Glutamatergic neuron (in vitro differentiated cells): Measurements from ENCODE around the gene MID1. TPM values are rescaled to one million over a fixed set of nuclear protein-coding genes. Genes with fewer than 3 reads are reported as not detected.

Experiments
- DNase-seq: peaks from one replicate; pipeline ENCODE4 v3.0.0; 2022
- H3K27ac Mint-ChIP-seq: one replicate; pipeline ENCODE4 v1.8.0; 2020; ENCODE audit warnings: mild to moderate bottlenecking, mixed read lengths, inconsistent platforms; ENCODE audit not compliant: unreplicated experiment
- H3K27me3 Mint-ChIP-seq: one replicate; pipeline ENCODE4 v1.8.0; 2020; ENCODE audit warnings: mild to moderate bottlenecking, moderate library complexity, mixed read lengths, inconsistent platforms; ENCODE audit not compliant: unreplicated experiment
- H3K36me3 Mint-ChIP-seq: one replicate; pipeline ENCODE4 v1.8.0; 2020; ENCODE audit warnings: mild to moderate bottlenecking, mixed read lengths, inconsistent platforms; ENCODE audit not compliant: unreplicated experiment
- H3K4me1 Mint-ChIP-seq: one replicate; pipeline ENCODE4 v1.8.0; 2020; ENCODE audit warnings: mild to moderate bottlenecking, low read depth, mixed read lengths, inconsistent platforms; ENCODE audit not compliant: unreplicated experiment
- H3K4me3 Mint-ChIP-seq: one replicate; pipeline ENCODE4 v1.8.0; 2020; ENCODE audit warnings: mild to moderate bottlenecking, mixed read lengths, inconsistent platforms; ENCODE audit not compliant: unreplicated experiment
- H3K9me3 Mint-ChIP-seq: one replicate; pipeline ENCODE4 v1.8.0; 2020; ENCODE audit warnings: mild to moderate bottlenecking, moderate library complexity, mixed read lengths, inconsistent platforms; ENCODE audit not compliant: unreplicated experiment
- total RNA-seq: library from RNA; stranded (reverse); fragmentation: NEBNext Ultra II Directional; extraction: Animal tissue kit (Norgen Biotek cat#: 25700); gene quantifications from one replicate; pipeline ENCODE4 v1.2.1, GENCODE V29; 2021; ENCODE audit not compliant: unreplicated experiment
- TF ChIP-seq, protein P1 (sequence below): fragments of 200-600 bp; sonication (generic); IDR thresholded peaks from one replicate; pipeline ENCODE4 v1.5.0; 2021; ENCODE audit not compliant: partially characterized antibody, unreplicated experiment

Gene MID1
- total RNA-seq, 1 donor from 2014 or later: 9.2 TPM

DNA sequence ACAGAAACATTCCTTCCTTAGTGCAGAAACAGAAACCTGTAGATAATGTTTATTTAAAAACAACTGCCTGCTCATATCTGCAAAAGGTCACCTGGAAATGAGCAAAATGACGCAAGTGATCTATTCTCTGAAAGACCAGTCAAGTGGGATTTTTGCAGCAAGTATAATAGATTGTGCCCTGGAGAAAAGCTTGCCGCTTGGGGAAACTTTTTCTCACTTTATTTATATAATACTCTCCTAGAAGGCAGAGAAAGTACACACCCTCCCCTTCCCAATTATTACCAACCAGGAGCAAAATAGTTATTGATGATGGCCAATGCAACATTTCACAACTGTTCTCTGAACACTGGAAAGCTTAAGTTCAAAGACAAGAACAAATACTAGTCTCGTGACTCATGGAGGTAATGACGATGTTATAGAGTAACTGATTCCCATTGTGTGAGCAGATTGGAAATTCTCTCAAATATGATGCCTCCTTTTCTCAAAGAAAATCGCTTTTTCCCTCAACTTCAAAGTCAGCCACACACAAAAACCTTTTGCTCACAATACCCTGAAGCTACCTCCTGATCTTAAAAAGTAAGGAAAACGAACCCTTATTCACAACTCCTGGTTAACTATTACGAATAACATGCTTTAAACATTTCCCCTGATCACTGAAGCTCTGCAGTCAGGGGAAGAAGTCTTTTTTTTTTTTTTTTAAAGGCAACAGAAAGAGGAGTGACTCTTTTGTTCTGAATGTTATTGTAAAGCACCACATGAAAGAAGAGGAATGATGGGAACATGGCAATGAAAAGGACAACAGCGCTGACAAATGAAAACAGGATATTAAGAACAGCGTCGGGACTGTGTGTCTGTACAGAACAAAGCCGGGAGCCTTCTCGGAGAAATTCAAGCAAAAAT lies 41.0 kb downstream of the MID1 start:
- Mint-ChIP-seq H3K27me3 (peaks cover 2% of the 10 kb centered on the region), H3K4me1 (peaks cover 9% of the 10 kb centered on the region), H3K36me3 (no peaks in the 10 kb centered on the region), H3K9me3 (no peaks in the 10 kb centered on the region), H3K27ac (no peak overlapping the region), H3K4me3 (no peak overlapping the region)
- TF ChIP-seq, protein P1, sequence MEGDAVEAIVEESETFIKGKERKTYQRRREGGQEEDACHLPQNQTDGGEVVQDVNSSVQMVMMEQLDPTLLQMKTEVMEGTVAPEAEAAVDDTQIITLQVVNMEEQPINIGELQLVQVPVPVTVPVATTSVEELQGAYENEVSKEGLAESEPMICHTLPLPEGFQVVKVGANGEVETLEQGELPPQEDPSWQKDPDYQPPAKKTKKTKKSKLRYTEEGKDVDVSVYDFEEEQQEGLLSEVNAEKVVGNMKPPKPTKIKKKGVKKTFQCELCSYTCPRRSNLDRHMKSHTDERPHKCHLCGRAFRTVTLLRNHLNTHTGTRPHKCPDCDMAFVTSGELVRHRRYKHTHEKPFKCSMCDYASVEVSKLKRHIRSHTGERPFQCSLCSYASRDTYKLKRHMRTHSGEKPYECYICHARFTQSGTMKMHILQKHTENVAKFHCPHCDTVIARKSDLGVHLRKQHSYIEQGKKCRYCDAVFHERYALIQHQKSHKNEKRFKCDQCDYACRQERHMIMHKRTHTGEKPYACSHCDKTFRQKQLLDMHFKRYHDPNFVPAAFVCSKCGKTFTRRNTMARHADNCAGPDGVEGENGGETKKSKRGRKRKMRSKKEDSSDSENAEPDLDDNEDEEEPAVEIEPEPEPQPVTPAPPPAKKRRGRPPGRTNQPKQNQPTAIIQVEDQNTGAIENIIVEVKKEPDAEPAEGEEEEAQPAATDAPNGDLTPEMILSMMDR: no peak
- no peak for DNase-seq

DNA sequence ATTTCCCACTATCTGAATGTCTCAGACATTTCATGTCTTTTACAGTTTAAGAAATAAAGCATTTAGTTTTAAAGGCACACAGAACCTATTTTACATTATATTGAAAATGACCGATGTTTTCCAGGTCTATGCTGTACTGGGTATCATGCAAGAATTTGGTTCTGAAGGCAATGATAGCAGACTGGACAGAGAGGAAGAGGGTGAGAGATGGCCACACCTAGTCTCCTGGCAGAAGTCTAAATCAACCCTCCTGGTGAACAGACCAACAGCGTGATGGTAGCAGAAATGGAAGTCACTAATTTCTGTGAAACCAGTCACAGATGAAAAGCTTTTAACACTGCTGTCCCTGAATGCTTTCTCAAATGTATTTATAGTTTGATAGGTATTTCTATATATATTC lies 41.9 kb downstream of the MID1 start:
- H3K9me3 Mint-ChIP-seq: no peaks in the 10 kb centered on the region
- peaks cover 9% of the 10 kb centered on the region for H3K4me1 Mint-ChIP-seq
- no peaks in the 10 kb centered on the region for H3K36me3 Mint-ChIP-seq
- TF ChIP-seq, protein P1: no peak
- DNase-seq: no peak
- no peak overlapping the region for H3K4me3 Mint-ChIP-seq
- no peak overlapping the region for H3K27ac Mint-ChIP-seq
- H3K27me3 Mint-ChIP-seq: peaks cover 2% of the 10 kb centered on the region

DNA sequence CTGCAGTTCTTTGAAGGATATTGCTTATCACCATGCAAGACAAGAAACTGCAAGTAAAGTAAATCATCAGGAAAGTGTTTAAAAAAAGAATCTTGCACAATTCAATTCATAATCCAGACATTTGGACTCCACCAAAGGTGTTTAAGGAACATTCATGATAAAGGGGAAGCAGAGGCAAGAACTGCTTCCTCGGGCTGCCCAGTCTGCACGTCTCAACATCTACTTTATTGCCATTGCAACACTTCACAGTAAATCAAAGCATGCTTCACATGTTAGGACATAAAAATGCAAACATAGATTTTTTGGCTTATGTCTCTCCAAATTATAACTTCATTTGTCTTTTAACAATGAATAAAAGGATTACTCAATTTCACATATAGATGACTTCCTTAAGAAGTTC lies 42.5 kb downstream of the MID1 start:
- Mint-ChIP-seq H3K27ac (no peak overlapping the region), H3K4me3 (no peak overlapping the region), H3K27me3 (peaks cover 3% of the 10 kb centered on the region), H3K4me1 (peaks cover 9% of the 10 kb centered on the region), H3K36me3 (no peaks in the 10 kb centered on the region), H3K9me3 (no peaks in the 10 kb centered on the region)
- no peak for DNase-seq
- TF ChIP-seq, protein P1: no peak

DNA sequence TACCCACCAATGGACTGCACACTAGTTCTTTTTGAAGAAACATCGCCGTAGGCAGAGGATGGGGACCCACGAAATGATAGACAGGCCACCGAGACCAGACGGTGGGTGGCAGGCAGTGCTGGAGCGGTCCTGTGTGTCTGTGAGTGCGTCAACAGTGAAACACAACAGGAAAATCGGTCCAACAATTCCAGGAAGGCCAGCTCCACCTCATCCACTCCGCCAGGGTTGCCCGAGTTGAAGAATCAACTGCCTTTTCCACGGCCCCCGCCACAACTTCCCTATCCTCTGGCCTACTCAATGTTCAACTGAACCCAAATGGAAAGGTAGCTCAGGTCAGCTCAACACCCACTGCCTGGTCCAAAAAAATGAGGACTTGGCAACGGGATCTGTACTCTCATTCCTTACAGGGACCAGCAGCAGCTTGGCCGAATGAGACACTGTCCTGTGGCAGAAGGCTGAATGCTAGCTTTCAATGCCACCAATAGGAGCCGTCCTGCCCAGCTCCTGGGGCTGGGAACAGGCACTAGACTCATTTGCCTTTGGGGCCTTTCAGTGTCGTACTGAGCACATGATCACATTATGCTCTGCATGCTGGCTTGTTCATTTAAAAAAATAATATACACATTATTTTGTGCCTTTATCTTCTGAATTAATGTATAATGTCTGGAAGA lies 43.5 kb downstream of the MID1 start:
- Mint-ChIP-seq H3K4me3 (no peak overlapping the region), H3K36me3 (no peaks in the 10 kb centered on the region), H3K4me1 (peaks cover 10% of the 10 kb centered on the region), H3K27me3 (peaks cover 3% of the 10 kb centered on the region), H3K9me3 (no peaks in the 10 kb centered on the region), H3K27ac (no peak overlapping the region)
- TF ChIP-seq, protein P1: no peak
- DNase-seq: peak; percentile 13

DNA sequence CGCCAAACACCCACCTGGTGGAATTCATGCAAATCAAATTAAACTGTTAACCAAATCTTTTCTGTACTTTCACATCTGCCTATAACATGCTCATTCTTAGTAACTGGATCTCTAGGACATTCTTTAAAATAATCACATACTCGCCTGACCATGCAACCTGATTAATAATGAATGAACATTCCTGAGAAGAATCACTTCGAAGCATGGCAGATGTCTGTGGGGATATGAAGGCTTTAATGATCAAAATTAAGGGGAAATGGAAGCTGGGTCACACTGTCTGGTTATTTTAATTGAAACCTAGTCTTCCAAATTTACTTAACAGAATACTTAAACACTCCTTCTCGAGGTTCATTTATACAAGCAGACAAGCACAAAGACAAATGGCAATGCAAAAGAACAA lies 44.2 kb downstream of the MID1 start:
- no peak overlapping the region for H3K4me3 Mint-ChIP-seq
- peaks cover 3% of the 10 kb centered on the region for H3K27me3 Mint-ChIP-seq
- no peaks in the 10 kb centered on the region for H3K36me3 Mint-ChIP-seq
- H3K9me3 Mint-ChIP-seq: no peaks in the 10 kb centered on the region
- no peak overlapping the region for H3K27ac Mint-ChIP-seq
- DNase-seq: no peak
- peaks cover 10% of the 10 kb centered on the region for H3K4me1 Mint-ChIP-seq
- TF ChIP-seq, protein P1: no peak
